ENCODE results near the gene SP5.

- TF ChIP-seq POLR2AphosphoS5 (IDR thresholded peaks at IDR 0.05): no peak
- no peak for TF ChIP-seq CTCF (IDR thresholded peaks at IDR 0.05 in 8 of 11, conservative IDR thresholded peaks at IDR 0.05 in 3 of 11)
- TF ChIP-seq POLR2A (IDR thresholded peaks at IDR 0.05): no peak
Measured at GRCh38 chr2:170671079-170671478, 44.1 kb upstream of the SP5 start.
